Fibroblast of upper back skin (primary cell): ENCODE results near the gene TREML4.

Experiments used
- DNase-seq: peaks from one replicate; pipeline ENCODE4 v3.0.0-alpha.2; 2013

The TREML4 gene

DNA sequence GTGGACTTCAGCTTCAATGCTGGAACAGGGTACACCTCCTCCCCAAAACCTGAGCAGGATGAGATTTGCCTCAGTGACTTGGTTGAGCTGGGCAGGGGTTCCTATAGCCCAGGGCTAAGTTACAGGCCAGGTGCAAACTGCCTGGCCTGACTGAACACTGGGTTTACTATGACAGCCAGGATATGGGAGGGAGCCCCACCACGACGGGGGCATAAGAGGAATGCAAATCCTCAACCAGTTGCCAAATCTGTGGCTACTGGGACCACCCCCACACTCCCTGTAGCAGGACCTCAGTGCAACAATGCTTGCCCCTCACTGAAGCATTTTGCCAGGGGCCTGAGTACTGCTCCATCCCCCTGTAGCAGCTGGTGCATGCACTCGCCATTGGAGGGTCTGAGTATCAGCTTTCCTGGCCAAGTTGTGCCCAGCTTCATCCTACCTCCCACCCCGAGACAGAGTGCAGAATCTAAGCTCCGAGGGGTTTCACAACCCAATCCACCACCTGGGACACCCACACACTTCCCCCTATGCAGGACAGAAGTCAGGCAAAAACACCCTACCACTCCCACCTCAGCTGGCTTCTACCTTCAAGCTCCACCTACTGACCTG, 27.6 kb downstream of the TREML4 start:
- DNase-seq: no peak

DNA sequence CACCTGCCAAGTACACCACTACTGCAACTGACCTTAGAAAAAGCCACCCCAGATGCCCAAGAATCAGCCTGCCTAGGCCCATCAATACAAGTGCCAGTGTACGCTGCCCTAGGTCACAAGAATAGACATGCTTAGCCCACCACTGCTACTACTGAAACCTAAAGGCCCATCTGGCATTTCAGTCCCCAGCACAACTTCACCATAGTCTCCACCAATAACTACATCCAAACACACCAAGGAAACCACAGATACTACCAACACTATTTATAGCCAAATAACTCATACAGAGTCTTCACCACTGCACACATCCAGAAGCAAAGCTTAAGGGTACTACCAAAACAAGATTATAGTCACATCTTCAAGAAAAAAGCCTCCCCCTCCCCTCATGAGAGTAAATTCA, 28.2 kb downstream of the TREML4 start:
- DNase-seq: no peak

DNA sequence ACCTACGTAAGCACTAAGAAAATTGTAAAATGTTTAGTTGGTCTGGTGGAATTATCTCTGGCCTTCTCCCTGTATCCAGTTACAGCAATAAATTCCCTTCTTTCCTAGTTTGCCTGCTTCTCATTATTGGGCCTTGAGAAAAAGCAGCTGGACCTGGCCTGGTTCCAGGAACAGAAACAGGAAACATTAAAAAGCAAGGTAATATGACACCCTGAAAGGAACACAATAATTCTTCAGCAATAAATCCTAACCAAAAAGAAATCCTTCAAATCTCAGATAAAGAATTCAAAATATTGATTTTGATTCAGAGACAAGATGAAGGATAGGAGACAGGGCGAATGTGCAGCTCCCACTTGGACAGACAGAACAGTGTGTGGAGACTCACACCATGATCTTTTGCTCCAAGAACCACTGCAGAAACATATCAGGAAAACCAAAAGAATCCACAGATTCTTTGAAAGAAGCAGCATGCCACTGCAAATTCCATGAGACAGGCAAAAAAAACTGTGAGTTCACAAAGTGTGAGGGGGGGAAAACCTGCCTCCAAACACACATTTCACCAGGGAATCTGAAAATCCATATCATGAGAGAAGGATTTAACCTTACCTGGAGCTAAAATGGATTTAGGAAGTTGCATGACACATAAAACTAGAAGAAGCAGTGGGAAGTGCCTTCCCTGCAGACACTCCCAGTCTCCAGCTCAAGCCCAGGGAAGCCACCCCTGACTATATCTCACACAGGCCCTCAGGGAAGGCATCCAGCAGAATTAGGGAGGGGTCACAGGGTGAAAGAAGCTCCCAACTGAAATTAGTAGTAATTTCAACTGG, 29.4 kb downstream of the TREML4 start:
- DNase-seq: peak; percentile 80

DNA sequence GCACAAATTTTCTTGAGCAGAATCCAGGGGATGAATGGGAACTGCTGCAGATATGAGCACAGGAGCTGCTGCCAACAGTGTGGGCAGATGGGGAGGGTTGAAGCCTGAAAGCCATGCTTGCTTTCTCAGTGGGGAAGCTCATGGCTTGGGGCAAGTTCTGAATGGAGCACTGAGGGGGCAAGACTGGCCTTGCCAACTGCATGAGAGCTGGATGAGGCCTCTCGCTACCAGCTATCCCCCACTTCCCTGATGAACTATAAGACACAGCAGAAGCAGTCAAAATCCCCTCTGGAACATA, 30.0 kb downstream of the TREML4 start:
- DNase-seq: no peak

DNA sequence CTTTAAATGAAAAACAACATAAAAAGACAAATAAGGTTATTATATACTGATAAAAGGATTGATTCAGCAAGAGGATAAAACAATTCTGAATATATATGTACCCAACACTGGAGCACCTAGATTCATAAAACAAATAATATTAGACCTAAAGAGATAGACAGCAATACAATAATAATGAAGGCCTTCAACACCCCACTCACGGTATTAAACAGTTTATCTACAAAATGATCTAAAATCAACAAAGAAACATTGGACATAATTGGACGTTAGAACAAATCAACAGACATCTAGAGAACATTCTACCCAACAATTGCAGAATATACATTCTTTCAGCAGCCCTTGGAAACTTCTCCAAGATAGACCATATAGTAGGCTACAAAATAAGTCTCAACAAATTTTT, 34.3 kb downstream of the TREML4 start:
- DNase-seq: no peak

DNA sequence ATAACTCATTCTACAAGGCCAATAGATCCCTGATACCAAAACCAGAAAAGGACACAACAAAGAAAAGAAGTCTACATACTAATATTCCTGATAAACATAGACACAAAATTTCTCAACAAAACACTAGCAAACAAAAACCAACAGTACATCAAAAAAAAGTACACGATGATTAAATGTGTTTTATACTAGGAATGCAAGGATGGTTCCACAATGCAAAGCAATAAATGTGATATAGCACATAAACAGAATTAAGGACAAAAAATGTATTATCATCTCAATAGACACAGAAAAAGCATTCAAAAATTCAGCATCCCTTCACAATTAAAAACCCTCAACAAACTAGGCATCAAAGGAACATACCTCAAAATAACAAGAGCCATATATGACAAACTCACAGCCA, 35.1 kb downstream of the TREML4 start:
- DNase-seq: no peak

DNA sequence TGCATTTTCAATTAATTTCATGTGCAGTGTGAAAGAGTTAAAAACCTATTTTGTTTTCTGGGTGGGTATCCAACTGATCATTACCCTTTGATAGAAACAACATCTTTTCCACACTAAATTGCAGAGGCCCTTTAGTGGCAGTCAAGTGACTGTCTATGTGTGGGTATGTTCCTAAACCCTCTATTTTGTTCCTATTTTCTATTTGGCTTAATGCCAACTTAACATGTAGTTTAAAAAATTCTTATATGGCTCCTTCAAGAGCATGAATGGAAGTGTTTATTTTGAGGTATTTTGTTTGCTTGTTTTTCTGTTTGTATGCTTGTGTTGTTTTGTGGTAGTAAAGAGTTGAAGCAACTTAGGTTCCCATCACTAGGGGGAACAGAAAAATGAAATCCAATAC, 38.4 kb downstream of the TREML4 start:
- DNase-seq: no peak

DNA sequence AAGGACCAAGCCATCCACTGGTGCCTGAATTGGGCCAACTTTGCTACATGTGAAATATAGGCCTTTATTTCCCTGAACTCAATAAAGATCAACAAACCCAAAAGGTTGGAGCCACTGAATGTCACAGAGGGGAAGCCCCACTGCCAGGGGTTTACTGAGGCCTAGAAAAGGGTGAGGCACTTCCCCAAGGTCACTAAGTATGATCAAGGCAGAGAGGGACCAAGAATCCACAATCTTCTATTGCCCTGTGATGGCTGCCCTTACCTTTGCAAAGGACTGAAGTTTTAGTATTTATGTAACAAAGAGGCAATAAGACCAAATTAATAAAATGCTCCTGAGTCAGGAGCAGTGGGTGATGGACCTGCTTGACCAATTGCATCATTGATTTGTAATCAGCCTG, 40.3 kb downstream of the TREML4 start:
- no peak for DNase-seq

DNA sequence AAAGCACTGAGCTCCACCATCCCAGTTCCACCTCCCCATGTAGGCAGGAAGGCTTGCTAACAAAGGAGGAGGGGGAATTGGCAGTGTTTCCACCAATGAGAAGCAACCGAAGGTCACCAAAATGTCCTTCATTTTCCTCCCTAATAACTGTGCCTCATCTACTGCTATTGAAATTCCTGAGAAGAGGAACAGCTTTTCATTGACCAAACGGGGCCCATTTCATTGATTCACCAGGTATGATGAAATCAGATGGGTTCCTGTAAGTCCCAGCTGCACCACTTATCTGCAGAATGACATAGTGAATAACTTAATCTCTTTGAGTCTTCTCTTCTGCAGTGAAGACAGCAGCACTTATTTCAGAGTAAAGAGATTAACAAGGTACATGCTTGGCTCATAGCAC, 41.0 kb downstream of the TREML4 start:
- DNase-seq: no peak

DNA sequence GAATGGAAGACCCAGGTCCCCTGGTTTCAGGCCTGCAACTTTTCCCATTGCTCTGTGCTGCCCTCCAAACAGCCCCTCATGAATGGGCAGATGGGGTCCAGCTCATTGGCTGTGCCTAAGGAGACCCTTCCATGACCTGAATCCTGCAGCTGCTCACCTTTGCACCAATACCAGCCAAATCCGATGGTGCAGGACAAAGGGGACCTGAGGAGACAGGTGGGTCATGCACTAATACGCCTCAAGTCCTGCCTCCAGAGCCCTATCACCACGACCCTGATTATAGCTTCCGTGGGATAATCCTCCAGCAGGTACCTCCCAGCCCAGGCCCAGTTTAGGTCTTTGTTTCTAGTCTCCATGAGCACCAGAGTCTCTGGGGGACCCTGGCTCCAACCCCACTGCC, 41.6 kb downstream of the TREML4 start:
- DNase-seq: no peak

DNA sequence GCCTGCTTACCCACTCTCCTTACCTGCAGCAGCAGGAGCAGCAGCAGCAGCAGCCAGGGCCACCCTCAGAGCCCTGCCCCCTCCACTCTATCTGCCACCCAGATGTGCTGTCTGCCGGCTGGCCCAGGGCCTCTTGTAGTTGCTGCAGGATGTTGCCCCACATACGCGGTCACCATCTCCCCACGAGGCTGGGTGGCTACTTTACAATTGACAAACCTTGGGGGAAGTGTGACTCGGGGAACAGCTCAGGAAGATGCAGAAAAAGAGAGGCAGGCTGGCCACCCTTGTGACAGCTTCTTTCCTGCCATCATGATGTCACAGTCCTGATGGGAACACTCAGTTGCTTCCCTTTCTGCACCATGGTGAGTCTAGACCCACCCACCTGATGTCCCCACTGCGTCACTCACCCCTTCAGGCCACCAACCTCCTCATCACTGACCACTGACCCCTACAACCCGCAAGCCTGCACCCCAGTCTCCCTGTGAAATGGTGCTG, 43.8 kb downstream of the TREML4 start:
- DNase-seq: no peak

DNA sequence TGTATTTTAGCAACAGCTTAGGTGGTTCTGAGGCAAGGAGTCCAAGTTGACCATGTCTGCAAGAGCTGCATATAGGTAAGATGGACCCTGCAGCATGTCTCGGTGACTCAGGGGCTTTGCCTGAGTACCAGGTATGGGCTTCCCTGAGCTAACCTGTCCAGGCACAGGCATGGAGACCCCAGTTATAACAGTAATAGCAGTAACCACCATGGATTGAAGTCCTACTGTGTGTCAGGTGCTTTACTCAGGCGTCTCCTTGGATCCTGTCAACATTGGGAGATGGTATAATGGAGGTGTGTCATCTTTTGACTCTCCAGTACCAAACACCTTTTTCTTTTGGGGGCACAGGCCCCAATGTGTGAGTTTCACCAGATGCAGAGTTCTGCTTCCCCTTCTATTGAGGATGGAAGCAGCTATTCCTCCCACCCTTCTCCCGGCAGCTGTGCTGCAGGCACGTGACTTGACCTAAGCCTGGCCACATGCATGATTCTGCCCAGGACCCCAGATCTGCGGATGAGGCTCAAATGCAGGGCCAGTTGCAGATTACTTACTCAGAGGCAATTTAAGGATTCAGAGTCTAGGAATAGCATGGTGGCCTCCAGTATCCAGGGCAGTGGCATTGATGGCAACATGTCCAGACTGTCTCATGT, 44.6 kb downstream of the TREML4 start:
- DNase-seq: no peak

DNA sequence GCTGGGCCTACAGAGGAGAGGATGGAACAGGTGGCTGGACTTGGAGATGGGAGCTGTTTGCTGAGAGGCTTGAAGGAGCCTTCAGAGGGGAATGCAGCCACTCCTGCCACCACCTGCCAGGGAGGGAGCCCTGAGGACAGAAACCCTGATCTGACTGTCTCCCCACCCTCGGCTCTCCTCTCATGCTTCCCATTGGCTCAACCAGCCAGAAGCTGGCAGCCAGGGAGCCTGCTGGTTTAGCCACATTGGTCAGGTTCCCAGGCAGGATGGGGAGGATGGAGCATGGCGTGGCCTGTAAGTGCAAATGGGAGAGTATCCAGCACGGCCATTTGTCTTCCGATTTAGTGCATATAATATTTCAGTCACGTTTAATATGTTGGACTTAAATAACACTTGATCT, 45.6 kb downstream of the TREML4 start:
- DNase-seq: no peak

DNA sequence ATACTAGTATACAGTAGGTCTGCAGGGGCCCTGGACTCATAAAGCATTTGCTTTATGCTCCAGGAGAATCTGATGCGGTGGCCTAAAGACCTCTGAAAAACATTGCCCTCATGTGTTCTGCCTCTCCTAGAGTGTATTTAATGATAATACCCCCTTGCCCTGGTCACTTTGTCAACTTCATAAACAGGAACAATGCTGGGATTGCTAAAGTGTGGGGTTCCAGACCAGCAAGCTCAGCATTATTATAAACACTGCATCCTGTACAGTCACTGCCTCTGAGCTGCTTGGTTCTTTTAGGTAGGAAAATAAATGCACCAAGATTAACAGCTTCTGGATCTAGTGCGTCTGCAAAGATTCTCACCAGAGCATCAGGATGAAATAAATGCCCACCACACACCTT, 46.1 kb downstream of the TREML4 start:
- no peak for DNase-seq

DNA sequence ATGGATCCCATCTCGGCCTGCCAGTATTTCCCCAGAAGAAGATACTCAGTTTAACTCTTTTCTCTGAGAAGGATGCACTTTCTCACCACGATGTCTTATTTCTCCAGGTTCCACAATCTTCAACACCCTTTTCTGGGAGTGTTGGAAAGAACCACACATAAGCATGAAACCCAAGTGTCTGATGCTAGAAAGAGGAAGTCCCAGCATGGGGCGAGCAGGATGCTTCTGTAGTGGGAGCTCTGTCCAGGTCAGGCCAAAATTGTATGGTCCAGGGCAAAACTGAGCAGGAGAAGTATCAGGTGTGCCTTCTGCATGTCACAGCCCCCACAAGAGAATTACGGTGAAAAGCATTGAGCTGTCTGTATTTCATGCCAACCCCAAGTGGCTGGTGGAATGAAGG, 47.3 kb downstream of the TREML4 start:
- DNase-seq: no peak

DNA sequence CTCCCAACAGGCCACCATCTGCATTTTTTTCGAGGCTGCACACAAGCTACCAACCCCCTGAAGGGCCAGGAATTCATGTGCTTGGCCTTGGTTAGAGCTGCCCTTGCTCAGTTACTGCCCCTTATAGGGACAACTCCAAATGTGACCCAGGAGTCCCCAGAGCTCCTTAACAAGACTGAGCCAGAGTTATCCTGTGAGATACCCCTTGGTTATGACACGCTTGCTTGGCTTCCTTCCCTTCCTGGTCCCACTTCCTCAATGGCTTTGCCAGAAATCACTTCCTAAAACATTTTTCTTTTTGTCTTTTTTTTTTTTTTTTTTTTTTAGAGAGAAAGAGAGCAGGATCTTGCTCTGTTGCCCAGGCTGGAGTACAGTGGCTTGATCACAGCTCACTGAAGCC, 49.5 kb downstream of the TREML4 start:
- DNase-seq: no peak

DNA sequence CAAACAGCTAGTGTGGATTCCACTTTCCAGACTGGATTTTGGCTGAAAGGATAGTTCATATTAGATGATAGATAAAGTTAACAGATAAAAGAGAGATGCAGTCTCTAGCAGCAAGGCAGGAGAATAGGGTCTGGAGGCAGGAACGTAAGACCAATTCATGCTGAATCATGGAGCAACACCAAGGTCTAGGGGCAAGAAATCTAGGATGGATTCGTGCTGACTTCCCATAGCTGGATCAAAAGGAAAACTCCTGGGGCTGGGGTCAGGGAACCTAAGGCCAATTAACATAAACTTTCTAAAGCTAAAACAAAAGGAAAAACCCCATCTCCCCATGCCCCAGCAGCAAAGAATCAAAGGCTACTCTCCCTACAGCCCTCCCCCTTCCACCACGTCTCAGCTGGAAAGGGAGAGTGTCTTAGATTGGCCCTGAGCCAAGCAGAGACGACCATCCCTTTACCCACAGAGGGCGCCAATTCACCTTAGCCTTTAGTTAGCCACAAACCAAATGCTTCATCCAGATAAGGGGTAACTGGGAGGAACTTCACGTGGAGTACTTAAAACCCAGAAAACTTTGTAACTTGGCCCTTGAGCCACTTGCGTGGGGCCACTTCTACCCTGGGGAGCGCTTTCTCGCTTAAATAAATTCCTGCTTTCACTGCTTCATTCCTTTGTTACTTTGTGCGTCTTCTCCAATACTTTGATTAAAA, 50.7 kb downstream of the TREML4 start:
- DNase-seq: peak; percentile 46

DNA sequence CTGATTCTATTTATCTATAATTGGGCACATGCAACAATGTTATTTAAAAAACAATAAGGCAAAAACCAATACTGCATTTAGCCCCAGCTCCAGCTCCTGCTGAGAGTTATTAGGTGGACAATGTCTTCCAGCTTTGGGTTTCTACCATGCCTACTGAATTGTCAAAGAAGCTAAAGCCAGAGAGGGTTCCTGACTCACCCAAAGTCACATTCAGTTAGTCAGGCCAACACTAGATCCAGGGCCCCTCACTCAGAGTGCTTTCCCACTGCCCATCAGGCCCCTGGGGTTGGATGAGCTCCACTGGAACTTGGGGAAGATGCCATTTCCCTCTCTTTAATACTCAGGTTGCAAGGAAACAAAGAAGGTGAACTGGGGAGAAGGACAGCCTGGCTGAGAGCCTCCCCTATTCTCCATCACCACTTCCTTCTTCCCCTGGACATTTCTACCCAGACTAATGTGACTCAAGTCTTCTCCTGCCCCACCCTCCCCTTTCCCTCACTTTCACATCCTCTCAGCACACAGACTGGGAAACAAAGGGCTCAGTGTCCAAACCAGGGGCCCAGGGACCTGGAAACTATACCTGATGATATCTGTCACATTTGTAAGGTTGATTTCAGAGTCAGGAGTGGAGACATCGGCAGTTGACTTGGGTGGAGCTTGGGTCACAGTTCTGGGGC, 52.4 kb downstream of the TREML4 start:
- DNase-seq: no peak

DNA sequence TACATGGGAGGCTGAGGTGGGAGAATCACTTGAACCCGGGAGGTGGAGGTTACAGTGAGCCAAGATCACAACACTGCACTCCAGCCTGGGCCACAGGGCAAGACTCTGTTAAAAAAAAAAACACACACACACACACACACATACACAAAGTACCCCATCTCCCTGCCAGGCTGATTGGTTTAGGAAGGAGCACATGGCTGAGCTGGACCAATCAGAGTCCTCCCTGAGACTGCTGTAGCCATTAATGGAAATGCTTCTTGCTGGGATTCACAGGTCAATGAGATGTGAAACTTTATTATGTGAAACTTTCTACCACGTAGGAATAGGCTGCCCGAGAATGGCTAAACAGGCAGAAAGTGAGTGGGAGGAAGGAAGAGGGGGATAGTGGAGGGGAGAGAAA, 55.5 kb downstream of the TREML4 start:
- no peak for DNase-seq

DNA sequence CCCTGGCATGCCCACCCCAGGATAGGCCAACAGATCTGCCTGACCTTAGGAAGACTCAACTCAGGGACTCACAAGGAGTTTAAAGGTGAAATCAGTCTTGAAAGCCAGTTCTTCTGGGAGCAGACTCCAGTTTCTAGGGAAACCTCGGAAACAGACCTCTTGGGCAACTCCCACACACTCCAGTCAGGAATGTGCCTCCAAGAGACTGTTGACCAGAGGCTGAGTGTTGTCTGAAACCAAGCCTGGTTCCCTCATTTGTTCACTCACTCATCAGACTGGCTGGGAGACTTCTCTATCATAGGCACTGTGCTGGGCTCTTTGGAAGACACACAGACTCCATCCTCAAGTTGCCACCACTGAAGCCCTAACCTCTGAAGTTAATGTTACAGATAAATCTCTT, 56.6 kb downstream of the TREML4 start:
- DNase-seq: peak; percentile 4

DNA sequence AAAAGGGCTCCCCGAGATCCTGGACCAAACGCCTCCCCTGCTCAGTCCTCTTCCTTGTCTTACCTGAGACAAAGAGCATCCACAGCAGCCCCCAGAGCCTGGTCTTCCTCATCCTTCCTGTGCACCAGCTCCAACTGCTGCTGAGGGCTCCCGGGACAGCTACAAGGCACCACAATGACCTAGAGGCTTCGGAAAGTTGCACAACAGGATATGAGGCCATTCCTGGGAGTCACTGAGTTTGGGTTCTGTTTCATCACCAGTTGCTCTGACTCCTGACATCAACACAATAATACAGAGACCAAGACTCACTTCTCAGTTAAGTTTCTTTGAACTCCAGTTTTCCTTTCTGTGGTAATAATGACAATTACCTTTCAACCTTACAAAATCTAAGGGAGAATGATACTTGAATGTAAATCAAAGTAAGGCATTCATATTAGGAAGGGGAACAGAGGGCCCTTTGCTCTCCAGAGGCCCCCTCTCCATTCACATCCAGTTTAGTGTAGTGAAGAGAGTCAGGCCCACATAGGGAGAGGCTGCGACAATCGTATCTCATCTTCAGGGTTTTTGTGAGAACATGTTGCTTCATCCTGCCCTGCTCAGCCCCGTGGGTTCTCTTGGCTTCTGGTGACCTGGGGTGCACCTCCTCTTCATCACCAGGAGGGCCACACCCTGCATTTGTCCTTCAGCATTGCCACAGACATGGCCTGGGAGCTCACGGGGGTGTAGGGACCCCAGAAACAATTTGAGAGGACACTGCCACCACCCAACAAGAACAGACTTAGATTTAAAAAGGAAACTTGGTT, 58.6 kb downstream of the TREML4 start, which contains the start of gene TREM1:
TREM1 (minus strand) TSS at position 139 of the 803 bp plus-strand sequence; CDS start at position 112, 27 bp downstream.
- peak; percentile 61 for DNase-seq
